K562 (cell line): ENCODE measurements around the gene TIMM50. TPM values are rescaled to one million over a fixed set of nuclear protein-coding genes. Genes with fewer than 3 reads are reported as not detected.

Experiments
- ATF1 ChIP-seq, 2 experiments: fragments of 450-650 bp in 1 of 2; IDR thresholded peaks; 2 replicates each; pipeline ENCODE4 v1.6.1; 2016; ENCODE audit warnings: missing compliant biosample characterization in 1 of 2, missing genetic modification characterization in 1 of 2
- BDP1 ChIP-seq: IDR thresholded peaks from 3 replicates; pipeline ENCODE4 v1.6.1; 2011; ENCODE audit not compliant: insufficient read length, insufficient read depth
- E2F6 ChIP-seq, 2 experiments: IDR thresholded peaks; 2 replicates each; pipeline ENCODE4 v1.6.1; 2011; ENCODE audit warnings: borderline replicate concordance in 1 of 2, control low read depth in 1 of 2, low read depth in 1 of 2, low read length in 1 of 2, mild to moderate bottlenecking in 1 of 2, mixed read lengths in 1 of 2, moderate library complexity in 1 of 2; ENCODE audit not compliant: insufficient read depth in 1 of 2, insufficient read length in 1 of 2, poor library complexity in 1 of 2, severe bottlenecking in 1 of 2; ENCODE audit errors: extremely low read depth in 1 of 2
- GTF2A2 ChIP-seq: IDR thresholded peaks from 2 replicates; pipeline ENCODE4 v1.6.1; 2016; ENCODE audit warnings: mild to moderate bottlenecking, missing genetic modification characterization, missing compliant biosample characterization
- HNRNPL ChIP-seq: fragments of 200-400 bp; formaldehyde crosslinking; IDR thresholded peaks from 2 replicates; pipeline ENCODE4 v1.6.1; 2017; ENCODE audit warnings: low read depth, mild to moderate bottlenecking, low read length
- KAT7 ChIP-seq: sonication (generic); formaldehyde crosslinking; IDR thresholded peaks from 2 replicates; pipeline ENCODE4 v1.8.0; 2022; ENCODE audit warnings: missing genetic modification reagents, mild to moderate bottlenecking, borderline replicate concordance
- MEIS2 ChIP-seq: fragments of 450-650 bp; IDR thresholded peaks from 2 replicates; pipeline ENCODE4 v1.6.1; 2014; ENCODE audit warnings: mild to moderate bottlenecking; ENCODE audit not compliant: partially characterized antibody
- NKRF ChIP-seq: fragments of 450-650 bp; IDR thresholded peaks from 2 replicates; pipeline ENCODE4 v1.6.1; 2016; ENCODE audit warnings: borderline replicate concordance
- NRF1 ChIP-seq, 2 experiments: fragments of 450-650 bp; IDR thresholded peaks in 1 of 2; conservative IDR thresholded peaks in 1 of 2; 2 replicates each; pipeline ENCODE4 v1.6.1; 2014; ENCODE audit warnings: mild to moderate bottlenecking in 2 of 2
- PML ChIP-seq: IDR thresholded peaks from 2 replicates; pipeline ENCODE4 v1.6.1; 2012; ENCODE audit warnings: low read length, inconsistent platforms
- POLR2AphosphoS2 ChIP-seq: IDR thresholded peaks from 2 replicates; pipeline ENCODE4 v1.6.1; 2012; ENCODE audit warnings: low read length, improper control_type of control experiment
- RBM17 ChIP-seq: fragments of 200-400 bp; formaldehyde crosslinking; IDR thresholded peaks from 2 replicates; pipeline ENCODE4 v1.6.1; 2017; ENCODE audit warnings: low read depth, mild to moderate bottlenecking, low read length, borderline replicate concordance
- RBM39 ChIP-seq: fragments of 200-400 bp; formaldehyde crosslinking; optimal IDR thresholded peaks from 2 replicates; pipeline ENCODE3; 2018; ENCODE audit warnings: low read depth, low read length
- SMARCC2 ChIP-seq: fragments of 450-650 bp; IDR thresholded peaks from 2 replicates; pipeline ENCODE4 v1.6.1; 2017; ENCODE audit warnings: antibody characterized with exemption, moderate library complexity, mild to moderate bottlenecking, low read depth
- USF2 ChIP-seq: sonication (generic); formaldehyde crosslinking; IDR thresholded peaks from 2 replicates; pipeline ENCODE4 v1.5.0; 2020; ENCODE audit warnings: missing genetic modification reagents
- WHSC1 ChIP-seq: IDR thresholded peaks from one replicate; pipeline ENCODE4 v1.6.1; 2012; ENCODE audit warnings: low read length, control low read depth, inconsistent platforms
- ZBTB7A ChIP-seq: IDR thresholded peaks from 2 replicates; pipeline ENCODE4 v1.6.1; 2011; ENCODE audit warnings: low read depth, mild to moderate bottlenecking, low read length, moderate library complexity, borderline replicate concordance; ENCODE audit not compliant: control insufficient read depth
- ZNF12 ChIP-seq: sonication (generic); formaldehyde crosslinking; IDR thresholded peaks from 2 replicates; pipeline ENCODE4 v1.4.0; 2020; ENCODE audit warnings: mild to moderate bottlenecking, missing genetic modification reagents
- ZNF23 ChIP-seq: fragments of 250-450 bp; sonication (Bioruptor Pico); IDR thresholded peaks from 2 replicates; pipeline ENCODE4 v1.4.0; 2020; ENCODE audit warnings: mild to moderate bottlenecking
- ZNF518B ChIP-seq: fragments of 250-450 bp; sonication (Bioruptor Pico); IDR thresholded peaks from 2 replicates; pipeline ENCODE4 v1.5.0; 2021; ENCODE audit warnings: mild to moderate bottlenecking, moderate library complexity
- polyA plus RNA-seq, 8 experiments: library from polyadenylated mRNA; depleted of rRNA in 4 of 8; stranded (reverse) in 5 of 8; unstranded in 3 of 8; fragments of >200 nt; fragmentation: Nextera tagmentation in 2 of 8; fragmentation: Illumina TruSeq in 1 of 8; extraction: Ambion mirVana in 2 of 8; extraction: Trizol in 1 of 8; gene quantifications; 2 replicates each; pipeline versions ENCODE4 v1.2.1 to v1.2.3, GENCODE V29; 2011 to 2014; ENCODE audit warnings: inconsistent platforms in 1 of 8, missing spikeins in 1 of 8
- total RNA-seq, 7 experiments: library from RNA; depleted of rRNA in 6 of 7; stranded (reverse); fragments of >200 nt in 6 of 7; fragmentation: Illumina TruSeq in 2 of 7; extraction: Trizol in 2 of 7; gene quantifications; 2 replicates each; pipeline versions ENCODE4 v1.2.1 to v1.2.3, GENCODE V29; 2011 to 2021; ENCODE audit warnings: low replicate concordance in 1 of 7

TIMM50 gene
- total and polyA plus RNA-seq, 9 of the 15 experiments (the other 6 are each of a cell fraction or from before 2014, with no cell fraction given), result 28.3 to 221 (median 170) TPM

GRCh38 chr19:39532233-39533002 lies 51.8 kb downstream of the TIMM50 start, which contains the start of gene EID2B (continued):
- TF ChIP-seq E2F6 (IDR thresholded peaks at IDR 0.05; ENCODE audit: borderline replicate concordance in 1 of 2, extremely low read depth in 1 of 2, insufficient read depth in 1 of 2, insufficient read length in 1 of 2, low read depth in 1 of 2, low read length in 1 of 2, poor library complexity in 1 of 2, severe bottlenecking in 1 of 2) (peak; percentile 18 to 50), RBM17 (no peak), ZBTB7A (no peak), PML (peak; percentile 65; the same call in 1 of the 2 replicates), ZNF518B (CRISPR knock-in tag) (no peak), KAT7 (CRISPR knock-in tag) (peak; percentile 60; the same call in 1 of the 2 replicates), USF2 (CRISPR knock-in tag) (no peak), ATF1 (CRISPR knock-in tag; IDR thresholded peaks at IDR 0.05) (no peak), ATF1 (tag; IDR thresholded peaks at IDR 0.05) (peak; percentile 63; the same call in 1 of the 2 replicates), ZNF12 (0 out of 2 replicates have a peak, but pooled peaks have one; percentile 36), HNRNPL (no peak), ZNF23 (no peak), SMARCC2 (no peak), RBM39 (no peak), WHSC1 (no peak), NKRF (no peak), BDP1 (no peak), POLR2AphosphoS2 (peak; percentile 59; the same call in 1 of the 2 replicates), NRF1 (conservative IDR thresholded peaks at IDR 0.05 in 1 of 2, IDR thresholded peaks at IDR 0.05 in 1 of 2) (peak; percentile 100), GTF2A2 (tag) (no peak), MEIS2 (peak; percentile 99)
